Heart right ventricle (tissue), 16 donors: ENCODE results near the gene FAM76B. TPM values are rescaled to one million over a fixed set of nuclear protein-coding genes. Genes with fewer than 3 reads are reported as not detected.

Experiments used
- ATAC-seq, 8 donors: fragments of 200-7000 bp; cut with Tn5 transposase; one replicate each; pipeline ENCODE4 v1.9.1; 2020; ENCODE audit warnings: mild to moderate bottlenecking in 8 of 8, moderate library complexity in 8 of 8, moderate number of reproducible peaks in 1 of 8
- DNase-seq, 2 donors: peaks; one replicate each; pipeline ENCODE4 v3.0.0-alpha.2; 2020
- H3K27ac ChIP-seq, 10 donors: fragments of 200-600 bp; sonication (generic) in 2 of 10; one replicate each; pipeline versions ENCODE4 v1.5.0 to v1.8.0; 2020 to 2022; ENCODE audit warnings: mild to moderate bottlenecking in 3 of 10
- H3K27me3 ChIP-seq, 7 donors: fragments of 200-600 bp; one replicate each; pipeline ENCODE4 v1.8.0; 2021 to 2022; ENCODE audit warnings: mild to moderate bottlenecking in 2 of 7
- H3K36me3 ChIP-seq, 9 donors: fragments of 200-600 bp; sonication (generic) in 1 of 9; one replicate each; pipeline versions ENCODE4 v1.5.0 to v1.8.0; 2020 to 2022; ENCODE audit warnings: mild to moderate bottlenecking in 2 of 9
- H3K4me1 ChIP-seq, 9 donors: fragments of 200-600 bp; sonication (generic) in 1 of 9; one replicate each; pipeline versions ENCODE4 v1.5.0 to v1.8.0; 2020 to 2022; ENCODE audit warnings: mild to moderate bottlenecking in 4 of 9
- H3K4me3 ChIP-seq, 10 donors: fragments of 200-600 bp; sonication (generic) in 2 of 10; one replicate each; pipeline versions ENCODE4 v1.5.0 to v1.8.0; 2020 to 2022; ENCODE audit warnings: mild to moderate bottlenecking in 7 of 10, moderate library complexity in 2 of 10
- H3K9me3 ChIP-seq, 11 donors: fragments of 200-600 bp in 10 of 11; sonication (generic) in 2 of 11; one replicate each; pipeline versions ENCODE4 v1.5.0 to v1.8.0; 2013 to 2022; ENCODE audit warnings: mild to moderate bottlenecking in 2 of 11, control low read depth in 1 of 11, moderate library complexity in 1 of 11
- CTCF ChIP-seq, 9 donors: fragments of 200-600 bp; sonication (generic) in 2 of 9; IDR thresholded peaks; one replicate each; pipeline versions ENCODE4 v1.5.0 to v1.8.0; 2021 to 2022; ENCODE audit warnings: antibody characterized with exemption in 9 of 9, mild to moderate bottlenecking in 5 of 9, moderate library complexity in 1 of 9
- WGBS, 2 donors: extraction: QIAGEN DNeasy Blood & Tissue Kit; methylation state at CpG; one replicate each; pipeline ENCODE4 v1.1.7; 2013; ENCODE audit warnings: inconsistent platforms in 1 of 2; 5-methylcytosine and 5-hydroxymethylcytosine counted together
- intact Hi-C, 10 donors: fragments of 100-400 bp; cut with DNase I; formaldehyde crosslinking; loops; one replicate each; pipeline versions ENCODE4 v1.11.1 to v1.14.2; 2022
- polyA plus RNA-seq, 2 donors: library from polyadenylated mRNA; stranded (reverse); fragments of 200-250 nt; gene quantifications; one replicate each; pipeline ENCODE4 v1.2.3, GENCODE V29; 2013
- total RNA-seq, 10 donors: library from RNA; stranded (reverse); fragmentation: NEBNext Ultra II Directional in 3 of 10; extraction: Animal tissue kit (Norgen Biotek cat#: 25700) in 3 of 10; gene quantifications; one replicate each; pipeline versions ENCODE4 v1.2.1 to v1.2.4, GENCODE V29; 2021 to 2023
- donor health status: Arrhythmogenic right ventricular cardiomyopathy.
- donor health status: ischemic (EF 13 %, LVEDD 7.1; RV severe dilation, severe dysfunction).
- donor health status: healthy with polysubstance abuse.
- donor health status: DM: no; HTN: yes; CAD: no.
- donor health status: DM: no; HTN: no; CAD: no.
- donor health status: ischemic (EF 25% LVEDD 6.9; RV normal size, moderate dysfunction).
- donor health status: ischemic (EF 25% LVEDD 5.7; RV mildly dilated, moderate dysfunction).
- donor health status: healthy.
- donor health status: DM: yes; HTN: yes; CAD: no.
- donor health status: Ischemic cardiomyopathy.
- donor health status: ischemic (EF 35%, LVEDD 5.7; RV mildly dilated, moderate dysfunction).
- donor health status: nonischemic (EF 11% LVEDD 7.7; RV severe dilation, severe dysfunction).
- donor health status: DM: yes; HTN: yes; CAD: no.
- donor health status: PGD.
- donor health status: ischemic (EF 29% LVEDD 5.4; RV normal size, mild dysfunction).
- donor health status: nonischemic (EF 23%, LVEDD 6.1; RV moderate dilation, normal function).

The FAM76B gene
- total and polyA plus RNA-seq, 12 donors = 4.1 to 9.9 (median 7.7) TPM

- H3K27ac ChIP-seq = no peak overlapping the region
- intact Hi-C loops = loop anchor here in 1 of 10 donors (10.0 kb wide), 1 partner anchor 1792 kb away; no protein-coding TSS in a partner anchor
- no peaks in the 10 kb centered on the region for H3K27me3 ChIP-seq
- no peaks in the 10 kb centered on the region for H3K9me3 ChIP-seq
- WGBS, 2 donors = 67 to 73% methylated on average over 2 of the region's 2 CpGs
- H3K4me1 ChIP-seq = no peaks in the 10 kb centered on the region
- DNase-seq (no peak), ATAC-seq (no peak)
- no peak overlapping the region for H3K4me3 ChIP-seq
- no peak for TF ChIP-seq CTCF (IDR thresholded peaks at IDR 0.05)
- H3K36me3 ChIP-seq = no peaks in the 10 kb centered on the region
These were observed 62.5 kb downstream of the FAM76B start for GRCh38 chr11:95727111-95727510.

- H3K4me3 ChIP-seq = no peak overlapping the region
- no peaks in the 10 kb centered on the region for H3K36me3 ChIP-seq
- TF ChIP-seq CTCF (IDR thresholded peaks at IDR 0.05) = no peak
- H3K4me1 ChIP-seq = no peaks in the 10 kb centered on the region
- intact Hi-C loops = loop anchor here in 1 of 10 donors (10.0 kb wide), 1 partner anchor 1790 kb away; no protein-coding TSS in a partner anchor
- no peak for ATAC-seq
- H3K27ac ChIP-seq = no peak overlapping the region
- no peak for DNase-seq
- no peaks in the 10 kb centered on the region for H3K27me3 ChIP-seq
- WGBS, 2 donors = 45 to 55% methylated on average over 1 of the region's 1 CpG
- H3K9me3 ChIP-seq = no peaks in the 10 kb centered on the region
These were observed 64.4 kb downstream of the FAM76B start for GRCh38 chr11:95725196-95725595.

- Histone ChIP-seq H3K27ac (no peak overlapping the region), H3K4me1 (no peaks in the 10 kb centered on the region), H3K4me3 (no peak overlapping the region), H3K27me3 (no peaks in the 10 kb centered on the region), H3K36me3 (no peaks in the 10 kb centered on the region), H3K9me3 (no peaks in the 10 kb centered on the region)
- no peak for TF ChIP-seq CTCF (IDR thresholded peaks at IDR 0.05)
- intact Hi-C loops = loop anchor here in 1 of 10 donors (10.0 kb wide), 1 partner anchor 1789 kb away; no protein-coding TSS in a partner anchor
- WGBS, 2 donors = 62 to 74% methylated on average over 3 of the region's 3 CpGs
- ATAC-seq (no peak), DNase-seq (no peak)
These were observed 66.1 kb downstream of the FAM76B start for GRCh38 chr11:95723361-95723942.

- intact Hi-C loops = loop anchor here in 1 of 10 donors (10.0 kb wide), 1 partner anchor 1785 kb away; no protein-coding TSS in a partner anchor
- Histone ChIP-seq H3K27ac (no peak overlapping the region), H3K9me3 (no peaks in the 10 kb centered on the region), H3K4me3 (no peak overlapping the region), H3K36me3 (no peaks in the 10 kb centered on the region), H3K4me1 (peaks cover 0 to 8% (median 0%) of the 10 kb centered on the region in 9 donors), H3K27me3 (no peaks in the 10 kb centered on the region)
- 31 to 54% methylated on average over 2 of the region's 3 CpGs for WGBS, 2 donors
- ATAC-seq (no peak), DNase-seq (no peak)
- TF ChIP-seq CTCF (IDR thresholded peaks at IDR 0.05) = no peak
These were observed 69.4 kb downstream of the FAM76B start for GRCh38 chr11:95720195-95720594.

Other genes starting within 250 kb of the FAM76B start
- gene CEP57, start 716 bp upstream of the FAM76B start, total RNA-seq = 10 to 100 TPM; 17.3 to 28.5 (median 25.1) TPM
- 10 to 100 TPM in 1 of 2 donors, 1 to 10 TPM in 1; 9.1 to 13.8 TPM for gene CEP57, start 716 bp upstream of the FAM76B start, polyA plus RNA-seq
- 10 to 100 TPM; 16.3 to 23.1 (median 20.3) TPM for gene MTMR2, start 134.3 kb upstream of the FAM76B start, total RNA-seq
- gene MTMR2, start 134.3 kb upstream of the FAM76B start, polyA plus RNA-seq = 10 to 100 TPM in 1 of 2 donors, 1 to 10 TPM in 1; 7.8 to 10.2 TPM